CD14-positive monocyte (primary cell): Measurements from ENCODE around the gene FAM174B. TPM values are rescaled to one million over a fixed set of nuclear protein-coding genes. Genes with fewer than 3 reads are reported as not detected.

Experiments used
- DNase-seq, 3 donors: peaks; one replicate each; pipeline ENCODE4 v3.0.0-alpha.2; 2011 to 2022
- H2AFZ ChIP-seq: 2 replicates; pipeline ENCODE4 v1.6.0; 2012; ENCODE audit warnings: mild to moderate bottlenecking, low read depth, low read length, inconsistent platforms; ENCODE audit not compliant: insufficient read depth, poor library complexity, severe bottlenecking
- H3K27ac ChIP-seq, 2 donors: 1 replicate in 1 of 2; 2 replicates in 1 of 2; pipeline ENCODE4 v1.5.1; 2012 to 2013; ENCODE audit warnings: low read length in 2 of 2, control low read depth in 1 of 2, inconsistent platforms in 1 of 2, low read depth in 1 of 2, mild to moderate bottlenecking in 1 of 2
- H3K27me3 ChIP-seq, 2 donors: one replicate each; pipeline versions ENCODE4 v1.6.0 to v1.6.1; 2011 to 2013; ENCODE audit warnings: low read length in 2 of 2; ENCODE audit not compliant: control insufficient read depth in 2 of 2, insufficient read depth in 2 of 2
- H3K36me3 ChIP-seq, 2 donors: replicated peaks in 1 of 2; 1 replicate in 1 of 2; 2 replicates in 1 of 2; pipeline versions ENCODE4 v1.5.1 to v1.6.1; 2012 to 2013; ENCODE audit warnings: low read length in 2 of 2, control low read depth in 1 of 2, inconsistent platforms in 1 of 2, mild to moderate bottlenecking in 1 of 2; ENCODE audit not compliant: insufficient read depth in 2 of 2, control insufficient read depth in 1 of 2
- H3K4me1 ChIP-seq, 2 donors: 1 replicate in 1 of 2; 2 replicates in 1 of 2; pipeline versions ENCODE4 v1.5.1 to v1.6.1; 2012 to 2013; ENCODE audit warnings: low read length in 2 of 2, control low read depth in 1 of 2, inconsistent platforms in 1 of 2, mild to moderate bottlenecking in 1 of 2, moderate library complexity in 1 of 2; ENCODE audit not compliant: insufficient read depth in 2 of 2, control insufficient read depth in 1 of 2
- H3K4me2 ChIP-seq: replicated peaks from 2 replicates; pipeline ENCODE3; 2012; ENCODE audit warnings: low read length, moderate library complexity, mild to moderate bottlenecking; ENCODE audit not compliant: poor library complexity, severe bottlenecking; ENCODE audit errors: extremely low read depth
- H3K4me3 ChIP-seq, 3 experiments: fragments of 200-600 bp in 1 of 3; sonication (generic) in 1 of 3; replicated peaks in 1 of 3; 1 replicate in 2 of 3; 2 replicates in 1 of 3; pipeline ENCODE4 v1.5.1; 2011 to 2013; ENCODE audit warnings: low read length in 3 of 3, mild to moderate bottlenecking in 3 of 3, control low read depth in 2 of 3, low read depth in 2 of 3, inconsistent platforms in 1 of 3, moderate library complexity in 1 of 3
- H3K79me2 ChIP-seq: 2 replicates; pipeline ENCODE4 v1.6.0; 2012; ENCODE audit warnings: mild to moderate bottlenecking, control low read depth, inconsistent platforms, low read length, moderate library complexity; ENCODE audit not compliant: insufficient read depth
- H3K9ac ChIP-seq: 2 replicates; pipeline ENCODE4 v1.6.0; 2017; ENCODE audit warnings: low read length, mild to moderate bottlenecking; ENCODE audit not compliant: insufficient read depth, poor library complexity, severe bottlenecking
- H3K9me3 ChIP-seq, 2 donors: replicated peaks in 1 of 2; 1 replicate in 1 of 2; 2 replicates in 1 of 2; pipeline versions ENCODE4 v1.5.1 to v1.6.1; 2012 to 2013; ENCODE audit warnings: low read length in 2 of 2, control low read depth in 1 of 2; ENCODE audit not compliant: control insufficient read depth in 1 of 2, insufficient read depth in 1 of 2
- H4K20me1 ChIP-seq: 2 replicates; pipeline ENCODE4 v1.6.0; 2012; ENCODE audit warnings: mild to moderate bottlenecking, low read length, control low read depth, moderate library complexity; ENCODE audit not compliant: insufficient read depth
- H3K27ac Mint-ChIP-seq, 7 donors: one replicate each; pipeline ENCODE4 v1.8.0; 2020; ENCODE audit warnings: mild to moderate bottlenecking in 7 of 7, mixed read lengths in 7 of 7, moderate library complexity in 6 of 7, inconsistent platforms in 2 of 7
- H3K27me3 Mint-ChIP-seq, 3 donors: one replicate each; pipeline ENCODE4 v1.8.0; 2021 to 2022; ENCODE audit warnings: low read depth in 3 of 3, mild to moderate bottlenecking in 3 of 3, mixed read lengths in 3 of 3, moderate library complexity in 3 of 3, inconsistent platforms in 1 of 3
- H3K36me3 Mint-ChIP-seq, 2 donors: one replicate each; pipeline ENCODE4 v1.8.0; 2020; ENCODE audit warnings: mixed read lengths in 2 of 2, inconsistent platforms in 1 of 2, mild to moderate bottlenecking in 1 of 2
- H3K4me1 Mint-ChIP-seq: one replicate; pipeline ENCODE4 v1.8.0; 2020; ENCODE audit warnings: mild to moderate bottlenecking, mixed read lengths
- H3K4me3 Mint-ChIP-seq, 2 donors: one replicate each; pipeline ENCODE4 v1.8.0; 2020; ENCODE audit warnings: mild to moderate bottlenecking in 2 of 2, mixed read lengths in 2 of 2, moderate library complexity in 1 of 2
- H3K9me3 Mint-ChIP-seq, 7 donors: one replicate each; pipeline ENCODE4 v1.8.0; 2020 to 2022; ENCODE audit warnings: mixed read lengths in 7 of 7, mild to moderate bottlenecking in 6 of 7, moderate library complexity in 6 of 7, inconsistent platforms in 2 of 7
- CTCF ChIP-seq: fragments of 200-600 bp; IDR thresholded peaks from one replicate; pipeline ENCODE4 v1.8.0; 2022; ENCODE audit warnings: antibody characterized with exemption, mild to moderate bottlenecking
- WGBS: methylation state at CpG from one replicate; pipeline ENCODE4 v1.1.5; 2013; ENCODE audit warnings: missing lambda C conversion rate; ENCODE audit not compliant: insufficient coverage; 5-methylcytosine and 5-hydroxymethylcytosine counted together
- intact Hi-C, 2 donors: fragments of 100-400 bp; cut with micrococcal nuclease; formaldehyde crosslinking; loops; one replicate each; pipeline versions ENCODE4 v1.15.0 to v1.15.1; 2023
- polyA plus RNA-seq, 3 donors: library from polyadenylated mRNA; depleted of rRNA in 1 of 3; unstranded in 2 of 3; stranded (reverse) in 1 of 3; fragments of 300-500 nt in 2 of 3; fragments of >200 nt in 1 of 3; fragmentation: Illumina TruSeq in 2 of 3; gene quantifications; 1 replicate in 2 of 3; 2 replicates in 1 of 3; pipeline ENCODE4 v1.2.3, GENCODE V29; 2012 to 2021

FAM174B gene
- polyA plus RNA-seq, 3 donors = 2.2 to 4.7 (median 3.2) TPM

- Histone ChIP-seq H4K20me1 (no peaks in the 10 kb centered on the region), H3K9ac (no peak overlapping the region), H3K9me3 (no peaks in the 10 kb centered on the region), H3K27me3 (no peaks in the 10 kb centered on the region), H3K4me1 (no peaks in the 10 kb centered on the region), H3K79me2 (no peaks in the 10 kb centered on the region), H2AFZ (no peak overlapping the region), H3K4me2 (no peak overlapping the region), H3K36me3 (no peaks in the 10 kb centered on the region), H3K27ac (no peak overlapping the region), H3K4me3 (no peak overlapping the region)
- H3K36me3 Mint-ChIP-seq = no peaks in the 10 kb centered on the region
- peaks cover 7% of the 10 kb centered on the region for H3K4me1 Mint-ChIP-seq
- peak overlapping the region in 1 of 7 donors; percentile 14 for H3K27ac Mint-ChIP-seq
- TF ChIP-seq CTCF = no peak
- peaks cover 2 to 3% (median 2%) of the 10 kb centered on the region in 3 donors for H3K27me3 Mint-ChIP-seq
- DNase-seq = no peak
- peaks cover 0 to 1% (median 0%) of the 10 kb centered on the region in 7 donors for H3K9me3 Mint-ChIP-seq
- intact Hi-C loops = no loop called here
- 77% methylated on average over 5 of the region's 6 CpGs for WGBS
- H3K4me3 Mint-ChIP-seq = no peak overlapping the region
These were observed 73.4 kb downstream of the FAM174B start for GRCh38 chr15:92582206-92582605.

- Histone ChIP-seq H3K79me2 (no peaks in the 10 kb centered on the region), H3K27me3 (no peaks in the 10 kb centered on the region), H3K9ac (no peak overlapping the region), H2AFZ (no peak overlapping the region), H3K27ac (no peak overlapping the region), H4K20me1 (no peaks in the 10 kb centered on the region), H3K4me2 (no peak overlapping the region), H3K36me3 (no peaks in the 10 kb centered on the region), H3K9me3 (no peaks in the 10 kb centered on the region), H3K4me1 (no peaks in the 10 kb centered on the region), H3K4me3 (no peak overlapping the region)
- H3K27ac Mint-ChIP-seq = no peak overlapping the region
- H3K9me3 Mint-ChIP-seq = peaks cover 0 to 1% (median 0%) of the 10 kb centered on the region in 7 donors
- intact Hi-C loops = no loop called here
- peaks cover 7% of the 10 kb centered on the region for H3K4me1 Mint-ChIP-seq
- 93% methylated on average over 4 of the region's 7 CpGs for WGBS
- no peak for TF ChIP-seq CTCF
- H3K4me3 Mint-ChIP-seq = no peak overlapping the region
- peaks cover 2 to 4% (median 3%) of the 10 kb centered on the region in 3 donors for H3K27me3 Mint-ChIP-seq
- DNase-seq = no peak
- H3K36me3 Mint-ChIP-seq = no peaks in the 10 kb centered on the region
These were observed 74.6 kb downstream of the FAM174B start for GRCh38 chr15:92580933-92581445.
